HG03558 (cell line): ENCODE results near the gene CDKAL1.
A peak's percentile ranks its signal among the peaks of the same experiment; 100 is the strongest.

Experiments used
- ATAC-seq: cut with Tn5 transposase; IDR thresholded peaks from one replicate; pipeline ENCODE4 v1.9.1; 2021; ENCODE audit warnings: moderate number of reproducible peaks; ENCODE audit not compliant: unreplicated experiment; ENCODE audit errors: extremely low read depth

Gene CDKAL1

GRCh38 chr6:20931772-20932171 lies 397.5 kb downstream of the CDKAL1 start:
- ATAC-seq = no peak

GRCh38 chr6:20932284-20932683 lies 398.0 kb downstream of the CDKAL1 start:
- ATAC-seq = no peak

GRCh38 chr6:20933057-20933788 lies 399.0 kb downstream of the CDKAL1 start:
- ATAC-seq = no peak

GRCh38 chr6:20936949-20937348 lies 402.7 kb downstream of the CDKAL1 start:
- ATAC-seq = no peak

- ATAC-seq = no peak
Measured at GRCh38 chr6:20939161-20939775, 405.0 kb downstream of the CDKAL1 start.

- no peak for ATAC-seq
Measured at GRCh38 chr6:20943040-20943627, 408.9 kb downstream of the CDKAL1 start.

GRCh38 chr6:20943922-20944321 lies 409.7 kb downstream of the CDKAL1 start:
- ATAC-seq = no peak

- peak; percentile 93 for ATAC-seq
Measured at GRCh38 chr6:20946022-20946421, 411.8 kb downstream of the CDKAL1 start.

- no peak for ATAC-seq
Measured at GRCh38 chr6:20946890-20947289, 412.6 kb downstream of the CDKAL1 start.

- ATAC-seq = no peak
Measured at GRCh38 chr6:20947977-20948376, 413.7 kb downstream of the CDKAL1 start.

GRCh38 chr6:20948556-20948955 lies 414.3 kb downstream of the CDKAL1 start:
- ATAC-seq = no peak

- ATAC-seq = no peak
Measured at GRCh38 chr6:20949138-20949537, 414.9 kb downstream of the CDKAL1 start.

GRCh38 chr6:20952699-20953474 lies 418.6 kb downstream of the CDKAL1 start:
- ATAC-seq = no peak

GRCh38 chr6:20954315-20954714 lies 420.1 kb downstream of the CDKAL1 start:
- no peak for ATAC-seq

GRCh38 chr6:20955131-20955530 lies 420.9 kb downstream of the CDKAL1 start:
- ATAC-seq = no peak

- ATAC-seq = no peak
Measured at GRCh38 chr6:20955751-20956150, 421.5 kb downstream of the CDKAL1 start.

- no peak for ATAC-seq
Measured at GRCh38 chr6:20960067-20960466, 425.8 kb downstream of the CDKAL1 start.

- no peak for ATAC-seq
Measured at GRCh38 chr6:20965276-20965675, 431.0 kb downstream of the CDKAL1 start.

- no peak for ATAC-seq
Measured at GRCh38 chr6:20965915-20966314, 431.7 kb downstream of the CDKAL1 start.

- no peak for ATAC-seq
Measured at GRCh38 chr6:20969551-20969950, 435.3 kb downstream of the CDKAL1 start.

- ATAC-seq = no peak
Measured at GRCh38 chr6:20976391-20976918, 442.2 kb downstream of the CDKAL1 start.
